ENCODE results near the gene GPC5.

The GPC5 gene

DNA sequence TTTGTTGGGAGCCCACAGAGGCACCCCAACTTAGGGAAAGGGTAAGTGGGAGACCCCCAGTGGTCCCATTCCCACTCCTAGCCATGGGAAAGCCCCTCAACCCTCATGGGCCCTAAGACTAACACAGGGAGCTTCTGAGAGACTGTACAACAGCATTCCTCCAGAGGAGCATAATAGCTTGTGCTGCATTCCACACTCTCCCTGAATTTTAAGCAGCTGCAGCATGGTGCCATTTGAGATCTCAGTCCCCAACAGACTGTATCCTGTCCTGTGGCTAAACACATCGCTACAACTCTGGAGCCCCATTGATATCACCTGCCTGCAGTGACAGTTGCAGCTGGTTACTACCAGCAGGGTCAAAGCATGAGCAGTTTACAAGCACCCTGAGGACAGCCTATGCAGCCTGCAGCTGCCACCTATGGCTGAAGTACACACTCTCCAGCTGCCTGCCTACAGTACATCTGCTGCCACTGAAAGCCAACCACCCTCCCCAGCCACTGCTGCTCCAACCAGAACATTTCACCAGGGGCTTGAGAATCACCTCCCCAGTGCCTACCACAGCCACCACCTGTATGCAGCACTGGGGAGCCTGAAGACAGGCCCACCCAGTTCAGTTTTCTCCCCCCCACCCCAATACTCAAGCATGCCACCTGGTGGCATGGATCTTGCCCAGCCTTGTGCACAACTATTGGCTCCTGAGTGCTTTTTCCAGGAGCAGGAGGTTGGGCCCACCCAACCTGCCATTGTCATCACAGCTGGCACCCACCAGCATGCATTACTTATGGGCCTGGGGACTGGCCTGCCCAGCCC is 557.3 kb downstream of the GPC5 start:
- DNase-seq (ENCODE audit: low read depth, low spot score) = no peak

DNA sequence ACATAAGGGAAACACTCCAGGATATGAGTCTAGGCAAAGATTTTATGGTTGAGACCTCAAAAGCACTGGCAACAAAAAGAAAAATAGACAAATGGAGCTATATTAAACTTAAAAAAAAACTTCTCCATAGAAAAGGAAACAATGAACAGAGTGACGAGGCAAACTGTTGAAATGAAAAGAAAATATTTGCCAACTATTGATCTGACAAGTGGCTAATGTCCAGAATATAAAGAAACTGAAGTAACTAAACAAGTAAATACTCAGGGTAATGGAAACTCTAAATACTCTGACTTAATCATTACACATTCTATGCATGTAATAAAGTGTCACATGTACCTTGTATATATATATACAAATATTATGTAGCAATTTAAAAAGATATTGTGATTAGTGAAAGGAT is 562.5 kb downstream of the GPC5 start:
- no peak for DNase-seq (ENCODE audit: low read depth, low spot score)

- no peak for DNase-seq (ENCODE audit: low read depth, low spot score)
Measured at GRCh38 chr13:91962946-91963345, 564.5 kb downstream of the GPC5 start.

DNA sequence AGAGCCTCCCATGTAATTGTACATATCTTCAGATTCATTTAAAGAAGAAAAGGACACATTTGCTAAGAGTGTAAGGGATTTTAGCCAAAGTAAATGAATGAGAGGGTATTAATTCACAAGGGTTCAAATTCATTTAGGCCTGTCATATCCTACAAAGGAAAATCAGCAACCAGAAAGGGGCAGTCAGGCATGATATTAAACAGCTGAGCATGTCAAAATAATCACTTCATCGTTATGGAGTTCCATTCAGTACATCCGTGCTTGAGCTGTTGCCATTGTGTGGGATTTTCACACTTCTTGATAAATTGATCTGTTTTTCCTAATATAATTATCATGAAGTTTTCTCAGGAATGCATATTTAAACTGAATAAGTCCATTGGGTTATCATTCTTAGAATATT is 567.1 kb downstream of the GPC5 start:
- no peak for DNase-seq (ENCODE audit: low read depth, low spot score)

GRCh38 chr13:91978571-91978970 is 580.1 kb downstream of the GPC5 start:
- no peak for DNase-seq (ENCODE audit: low read depth, low spot score)

GRCh38 chr13:91986761-91987483 is 588.5 kb downstream of the GPC5 start:
- DNase-seq (ENCODE audit: low read depth, low spot score) = no peak

GRCh38 chr13:91988331-91988730 is 589.9 kb downstream of the GPC5 start:
- DNase-seq (ENCODE audit: low read depth, low spot score) = no peak

- no peak for DNase-seq (ENCODE audit: low read depth, low spot score)
Measured at GRCh38 chr13:92012787-92013186, 614.4 kb downstream of the GPC5 start.

GRCh38 chr13:92017737-92018136 is 619.3 kb downstream of the GPC5 start:
- no peak for DNase-seq (ENCODE audit: low read depth, low spot score)

GRCh38 chr13:92028695-92029094 is 630.3 kb downstream of the GPC5 start:
- DNase-seq (ENCODE audit: low read depth, low spot score) = no peak

DNA sequence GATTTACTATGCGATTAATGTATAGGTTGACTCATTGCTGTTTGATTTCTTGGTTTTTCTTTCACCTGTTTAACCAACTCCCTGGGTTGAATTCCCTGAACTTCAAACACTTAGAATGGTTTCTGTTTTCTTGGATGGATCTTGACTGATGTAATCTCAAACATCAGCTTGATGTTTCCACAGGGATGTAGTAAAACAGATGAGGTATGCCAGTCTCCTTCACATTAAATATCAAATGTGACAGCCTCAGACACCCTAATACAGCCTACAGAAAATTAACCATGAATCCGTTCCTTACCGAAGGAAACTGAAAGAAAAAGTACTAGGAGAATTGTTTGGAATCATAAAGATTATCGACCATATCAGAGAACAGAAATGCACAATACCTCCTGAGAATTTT is 631.2 kb downstream of the GPC5 start:
- no peak for DNase-seq (ENCODE audit: low read depth, low spot score)

GRCh38 chr13:92038905-92039304 is 640.5 kb downstream of the GPC5 start:
- no peak for DNase-seq (ENCODE audit: low read depth, low spot score)

DNA sequence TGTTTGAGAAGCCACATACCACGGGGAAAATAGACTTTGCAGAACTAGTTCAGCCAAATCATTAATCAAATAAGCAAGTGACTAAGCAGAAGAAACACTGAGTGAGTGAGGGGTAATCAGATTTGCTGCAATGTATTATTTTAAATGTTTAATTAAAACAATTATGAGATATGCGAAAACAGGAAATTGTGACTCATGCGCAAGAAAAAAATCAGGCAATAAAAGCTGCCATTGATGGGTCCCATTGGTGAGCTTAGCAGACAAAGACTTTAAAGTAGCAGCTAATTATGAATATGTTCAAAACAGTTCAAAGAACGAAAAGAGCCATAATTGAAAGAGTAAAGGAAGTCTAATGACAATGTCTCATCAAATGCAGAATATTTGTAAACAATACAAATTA is 644.1 kb downstream of the GPC5 start:
- DNase-seq (ENCODE audit: low read depth, low spot score) = no peak

DNA sequence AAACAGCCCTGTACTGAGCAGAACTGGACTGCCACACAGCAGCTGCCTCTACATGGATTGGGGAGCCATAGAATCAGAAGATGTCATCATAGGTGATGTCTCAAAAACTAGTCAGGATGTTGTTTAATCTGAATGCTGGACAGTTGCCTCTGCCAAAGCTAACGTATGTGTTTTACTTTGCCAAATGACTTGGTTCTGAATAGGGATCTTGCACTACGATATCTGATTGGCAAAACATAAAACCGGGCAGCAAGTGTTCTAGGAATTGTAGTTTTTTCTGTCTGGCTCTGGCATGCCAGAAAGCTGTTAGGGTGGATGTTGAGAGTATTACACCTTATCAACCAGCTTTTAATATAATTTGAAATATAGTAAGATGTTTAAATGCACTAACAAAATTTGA is 645.9 kb downstream of the GPC5 start:
- no peak for DNase-seq (ENCODE audit: low read depth, low spot score)

- no peak for DNase-seq (ENCODE audit: low read depth, low spot score)
Measured at GRCh38 chr13:92054389-92054788, 656.0 kb downstream of the GPC5 start.

DNA sequence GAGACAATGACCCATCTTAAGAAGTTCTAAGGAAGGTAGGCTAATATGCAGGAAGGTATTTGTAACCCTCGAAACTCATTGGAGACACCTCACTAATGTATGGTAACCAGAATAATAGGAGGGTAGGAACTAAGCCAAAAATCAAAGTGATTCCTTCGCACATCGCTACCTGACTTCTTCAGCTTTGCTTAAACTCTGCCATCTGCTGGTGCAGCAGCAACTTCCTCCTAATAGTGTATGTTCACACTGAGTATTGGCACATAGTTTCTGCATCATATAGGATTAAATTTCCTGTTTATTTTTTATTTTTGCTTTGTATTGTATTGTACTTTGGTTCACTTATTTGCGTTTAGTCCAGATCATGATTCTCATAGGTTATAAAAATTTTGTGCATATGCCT is 676.2 kb downstream of the GPC5 start:
- DNase-seq (ENCODE audit: low read depth, low spot score) = no peak

- DNase-seq (ENCODE audit: low read depth, low spot score) = no peak
Measured at GRCh38 chr13:92097337-92097903, 699.0 kb downstream of the GPC5 start.

DNA sequence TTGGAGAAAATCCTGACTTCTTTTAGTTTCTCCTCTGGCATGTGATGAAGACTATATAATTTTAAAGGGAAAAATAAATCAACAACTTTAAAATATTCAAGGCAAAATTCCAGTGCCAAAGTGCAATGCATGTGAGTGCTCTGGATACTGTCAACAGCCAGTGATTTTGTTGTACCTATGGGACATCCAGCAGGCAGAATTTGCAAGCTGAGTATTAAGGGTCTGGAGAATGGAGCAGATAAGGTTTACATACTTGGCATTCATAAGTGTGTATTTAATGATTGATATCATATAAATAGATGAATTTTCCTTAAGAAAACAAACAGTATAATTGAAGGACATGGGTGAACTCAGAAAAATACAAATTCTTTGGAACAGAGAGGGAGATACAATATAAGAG is 703.4 kb downstream of the GPC5 start:
- no peak for DNase-seq (ENCODE audit: low read depth, low spot score)

GRCh38 chr13:92103689-92104153 is 705.3 kb downstream of the GPC5 start:
- no peak for DNase-seq (ENCODE audit: low read depth, low spot score)

- no peak for DNase-seq (ENCODE audit: low read depth, low spot score)
Measured at GRCh38 chr13:92122186-92122853, 723.9 kb downstream of the GPC5 start.

DNA sequence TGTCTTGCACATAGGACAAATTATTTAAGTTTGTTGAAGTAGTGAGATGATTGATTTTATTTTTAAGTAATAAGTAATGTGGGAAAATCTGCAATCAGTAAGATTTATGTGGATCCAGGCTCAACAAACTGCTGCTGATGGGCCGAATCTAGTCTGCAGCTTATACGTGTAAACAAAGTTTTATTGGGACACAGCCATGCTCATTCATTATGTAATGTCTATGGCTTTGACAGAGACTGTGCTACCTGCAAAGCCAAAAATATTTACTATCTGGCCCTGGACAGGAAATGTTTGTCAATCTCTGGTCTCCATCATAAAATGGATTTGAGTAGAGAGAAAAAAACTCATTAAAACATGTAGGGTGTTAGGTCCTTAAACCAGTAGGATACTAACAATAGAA is 728.0 kb downstream of the GPC5 start:
- DNase-seq (ENCODE audit: low read depth, low spot score) = no peak

- DNase-seq (ENCODE audit: low read depth, low spot score) = no peak
Measured at GRCh38 chr13:92135509-92135908, 737.1 kb downstream of the GPC5 start.

Data from activated CD4-positive, CD25-positive, alpha-beta regulatory T cell treated with anti-CD3 and anti-CD28 coated beads, Interleukin-2, amount 50 U/mL, for 16 hours (primary cell).